ENCODE measurements around the gene SMC1B.

Gene SMC1B

DNA sequence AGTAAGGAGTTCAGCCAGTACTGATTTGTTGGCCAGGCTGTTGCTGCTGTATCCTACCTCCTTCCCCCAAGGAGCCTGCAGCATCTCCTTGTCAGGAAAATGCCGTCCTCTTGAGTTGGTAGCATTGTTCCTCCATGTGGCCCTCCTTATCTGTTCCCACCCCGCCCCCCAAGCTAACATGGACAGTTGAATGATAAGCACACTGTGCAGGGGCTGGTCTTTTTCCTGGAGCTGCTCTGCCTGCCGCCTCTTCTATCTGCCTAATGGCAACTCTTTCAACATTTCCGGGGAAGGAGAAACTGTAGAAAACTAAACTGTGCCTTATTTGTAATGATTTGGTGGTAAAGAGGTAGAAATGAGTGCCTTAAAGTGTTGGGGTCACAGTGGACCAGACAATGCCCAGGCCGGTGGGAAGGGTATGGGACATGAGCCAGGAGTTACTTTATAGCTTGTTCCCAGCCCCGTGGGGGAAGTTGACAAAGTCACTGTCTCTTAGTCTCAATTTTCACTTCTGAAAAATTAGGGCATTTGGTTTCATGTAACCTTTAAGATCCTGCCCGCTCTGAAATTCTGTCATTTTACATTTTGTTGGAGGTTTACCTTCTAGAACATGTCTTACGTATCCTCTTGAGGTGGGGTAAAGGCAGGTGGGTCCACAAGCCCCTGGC is 99.2 kb downstream of the SMC1B start:
- no peaks in the 10 kb centered on the region for H4K20me1 ChIP-seq (ENCODE audit: low read depth, low read length)
- H3K27ac ChIP-seq (ENCODE audit: low read depth, low read length) = no peak overlapping the region
- H3K4me2 ChIP-seq (ENCODE audit: low read depth, low read length, poor library complexity, severe bottlenecking) = no peak overlapping the region

DNA sequence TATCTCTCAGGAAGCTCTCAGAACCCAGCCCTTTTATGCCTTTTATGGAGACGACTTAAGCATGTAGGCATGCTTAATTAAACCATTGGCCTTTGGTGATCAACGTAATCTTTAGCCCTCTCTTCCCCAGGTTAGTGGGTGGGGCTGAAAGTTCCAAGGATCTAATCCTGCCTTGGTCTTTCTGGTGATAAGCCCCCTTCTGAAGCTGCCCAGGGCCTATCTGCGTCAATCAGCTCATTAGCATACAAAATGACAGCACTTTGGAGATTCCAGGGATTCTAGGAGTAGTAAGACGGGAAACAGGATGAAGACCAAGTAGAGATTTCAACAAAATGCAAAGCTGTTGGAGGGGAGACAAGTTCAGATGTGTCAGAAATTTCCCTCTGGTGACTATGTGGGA is 100.5 kb downstream of the SMC1B start:
- Histone ChIP-seq H3K9me3 (ENCODE audit: insufficient read depth, low read length) (no peaks in the 10 kb centered on the region), H2AFZ (ENCODE audit: low read depth, low read length, severe bottlenecking) (no peak overlapping the region), H3K36me3 (ENCODE audit: low read length) (no peaks in the 10 kb centered on the region), H3K27me3 (ENCODE audit: low read length) (no peaks in the 10 kb centered on the region), H3K9ac (ENCODE audit: low read length) (no peak overlapping the region), H3K4me2 (ENCODE audit: low read depth, low read length, poor library complexity, severe bottlenecking) (no peak overlapping the region), H3K4me3 (ENCODE audit: insufficient read depth, low read length, poor library complexity, severe bottlenecking) (no peak overlapping the region), H4K20me1 (ENCODE audit: low read depth, low read length) (no peaks in the 10 kb centered on the region), H3K9me2 (replicated peaks; ENCODE audit: insufficient read depth, low read length) (no peaks in the 10 kb centered on the region), H3K27ac (ENCODE audit: low read depth, low read length) (no peak overlapping the region), H3K79me2 (ENCODE audit: insufficient read depth, low read length) (peaks cover 9% of the 10 kb centered on the region), H3F3A (ENCODE audit: insufficient read depth) (peaks cover 2% of the 10 kb centered on the region; the same call in 1 of the 2 replicates)
- TF ChIP-seq, protein P1, sequence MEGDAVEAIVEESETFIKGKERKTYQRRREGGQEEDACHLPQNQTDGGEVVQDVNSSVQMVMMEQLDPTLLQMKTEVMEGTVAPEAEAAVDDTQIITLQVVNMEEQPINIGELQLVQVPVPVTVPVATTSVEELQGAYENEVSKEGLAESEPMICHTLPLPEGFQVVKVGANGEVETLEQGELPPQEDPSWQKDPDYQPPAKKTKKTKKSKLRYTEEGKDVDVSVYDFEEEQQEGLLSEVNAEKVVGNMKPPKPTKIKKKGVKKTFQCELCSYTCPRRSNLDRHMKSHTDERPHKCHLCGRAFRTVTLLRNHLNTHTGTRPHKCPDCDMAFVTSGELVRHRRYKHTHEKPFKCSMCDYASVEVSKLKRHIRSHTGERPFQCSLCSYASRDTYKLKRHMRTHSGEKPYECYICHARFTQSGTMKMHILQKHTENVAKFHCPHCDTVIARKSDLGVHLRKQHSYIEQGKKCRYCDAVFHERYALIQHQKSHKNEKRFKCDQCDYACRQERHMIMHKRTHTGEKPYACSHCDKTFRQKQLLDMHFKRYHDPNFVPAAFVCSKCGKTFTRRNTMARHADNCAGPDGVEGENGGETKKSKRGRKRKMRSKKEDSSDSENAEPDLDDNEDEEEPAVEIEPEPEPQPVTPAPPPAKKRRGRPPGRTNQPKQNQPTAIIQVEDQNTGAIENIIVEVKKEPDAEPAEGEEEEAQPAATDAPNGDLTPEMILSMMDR (IDR thresholded peaks at IDR 0.05; ENCODE audit: insufficient read depth, low read length, poor library complexity, severe bottlenecking) = no peak
- TF ChIP-seq EZH2phosphoT487 (conservative IDR thresholded peaks at IDR 0.05; ENCODE audit: low read length) = no peak

More for the DNA sequence above, 99.2 kb downstream of the SMC1B start:
- Histone ChIP-seq H3K4me3 (ENCODE audit: insufficient read depth, low read length, poor library complexity, severe bottlenecking) (no peak overlapping the region), H3K9me3 (ENCODE audit: insufficient read depth, low read length) (no peaks in the 10 kb centered on the region), H3K27me3 (ENCODE audit: low read length) (no peaks in the 10 kb centered on the region), H3K36me3 (ENCODE audit: low read length) (no peaks in the 10 kb centered on the region), H3K79me2 (ENCODE audit: insufficient read depth, low read length) (peaks cover 18% of the 10 kb centered on the region), H3K9ac (ENCODE audit: low read length) (no peak overlapping the region), H3K9me2 (replicated peaks; ENCODE audit: insufficient read depth, low read length) (no peaks in the 10 kb centered on the region), H2AFZ (ENCODE audit: low read depth, low read length, severe bottlenecking) (no peak overlapping the region), H3F3A (ENCODE audit: insufficient read depth) (peaks cover 6% of the 10 kb centered on the region; the same call in 1 of the 2 replicates)
- no peak for TF ChIP-seq EZH2phosphoT487 (conservative IDR thresholded peaks at IDR 0.05; ENCODE audit: low read length)
- TF ChIP-seq, protein P1 (IDR thresholded peaks at IDR 0.05; ENCODE audit: insufficient read depth, low read length, poor library complexity, severe bottlenecking) = no peak

DNA sequence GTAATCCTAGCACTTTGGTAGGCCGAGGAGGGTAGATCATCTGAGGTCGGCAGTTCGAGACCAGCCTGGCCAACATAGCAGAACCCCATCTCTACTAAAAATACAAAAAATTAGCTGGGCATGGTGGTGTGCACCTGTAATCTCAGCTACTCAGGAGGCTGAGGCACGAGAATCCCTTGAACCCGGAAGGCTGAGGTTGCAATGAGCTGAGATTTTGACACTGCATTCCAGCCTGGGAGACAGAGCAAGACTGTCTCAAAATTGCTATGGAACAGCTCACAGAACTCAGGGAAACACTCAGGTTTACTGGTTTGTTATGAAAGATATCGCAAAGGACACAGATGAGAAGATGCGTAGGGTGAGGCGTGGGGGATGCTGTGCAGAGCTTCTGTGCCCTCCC is 101.0 kb downstream of the SMC1B start:
- Histone ChIP-seq H3K9ac (ENCODE audit: low read length) (no peak overlapping the region), H3K4me3 (ENCODE audit: insufficient read depth, low read length, poor library complexity, severe bottlenecking) (no peak overlapping the region), H3F3A (ENCODE audit: insufficient read depth) (no peaks in the 10 kb centered on the region), H3K9me2 (replicated peaks; ENCODE audit: insufficient read depth, low read length) (no peaks in the 10 kb centered on the region), H3K9me3 (ENCODE audit: insufficient read depth, low read length) (no peaks in the 10 kb centered on the region), H4K20me1 (ENCODE audit: low read depth, low read length) (no peaks in the 10 kb centered on the region), H3K4me2 (ENCODE audit: low read depth, low read length, poor library complexity, severe bottlenecking) (no peak overlapping the region), H3K27ac (ENCODE audit: low read depth, low read length) (no peak overlapping the region), H3K79me2 (ENCODE audit: insufficient read depth, low read length) (peaks cover 6% of the 10 kb centered on the region; the same call in 1 of the 2 replicates), H3K27me3 (ENCODE audit: low read length) (no peaks in the 10 kb centered on the region), H3K36me3 (ENCODE audit: low read length) (no peaks in the 10 kb centered on the region), H2AFZ (ENCODE audit: low read depth, low read length, severe bottlenecking) (no peak overlapping the region)
- TF ChIP-seq EZH2phosphoT487 (conservative IDR thresholded peaks at IDR 0.05; ENCODE audit: low read length) = no peak
- TF ChIP-seq, protein P1 (IDR thresholded peaks at IDR 0.05; ENCODE audit: insufficient read depth, low read length, poor library complexity, severe bottlenecking) = no peak

Data from SU-DHL-6 (cell line).